WTC11 (cell line): ENCODE measurements around the gene CHST13. TPM values are rescaled to one million over a fixed set of nuclear protein-coding genes. Genes with fewer than 3 reads are reported as not detected.
A peak's percentile ranks its signal among the peaks of the same experiment; 100 is the strongest.

Source experiments
- ATAC-seq: fragments of 200-7000 bp; cut with Tn5 transposase; 2 replicates; pipeline ENCODE4 v1.10.0; 2021; ENCODE audit warnings: mild to moderate bottlenecking, moderate library complexity
- CTCF ChIA-PET: fragments of 300-600 bp; sonication (Branson Sonifier 250); formaldehyde crosslinking; loops from one replicate; lab custom pipeline; 2021; ENCODE audit warnings: antibody characterized with exemption; lab: Charles Lee
- POLR2A ChIA-PET: fragments of 350-600 bp; sonication (Branson Sonifier 250); formaldehyde crosslinking; loops from one replicate; lab custom pipeline; 2021; ENCODE audit warnings: antibody characterized with exemption; lab: Charles Lee
- DNase-seq: peaks from one replicate; pipeline ENCODE4 v3.0.0; 2021; ENCODE audit warnings: low spot score
- H3K27ac Mint-ChIP-seq: 2 replicates; pipeline ENCODE4 v1.8.0; 2021; ENCODE audit warnings: mixed read lengths
- H3K27me3 Mint-ChIP-seq: 2 replicates; pipeline ENCODE4 v1.8.0; 2021; ENCODE audit warnings: low read depth, mild to moderate bottlenecking, moderate library complexity, mixed read lengths
- H3K36me3 Mint-ChIP-seq: 2 replicates; pipeline ENCODE4 v1.8.0; 2021; ENCODE audit warnings: mixed read lengths
- H3K4me1 Mint-ChIP-seq: 2 replicates; pipeline ENCODE4 v1.8.0; 2022; ENCODE audit warnings: mixed read lengths
- H3K4me3 Mint-ChIP-seq: 2 replicates; pipeline ENCODE4 v1.8.0; 2021; ENCODE audit warnings: mild to moderate bottlenecking, moderate library complexity, mixed read lengths
- H3K9me3 Mint-ChIP-seq: 2 replicates; pipeline ENCODE4 v1.8.0; 2021; ENCODE audit warnings: mixed read lengths
- ATF1 ChIP-seq: sonication (generic); formaldehyde crosslinking; IDR thresholded peaks from 2 replicates; pipeline ENCODE4 v1.8.1; 2023; ENCODE audit warnings: mild to moderate bottlenecking, moderate library complexity, missing genetic modification reagents
- ELF4 ChIP-seq: sonication (generic); formaldehyde crosslinking; IDR thresholded peaks from 2 replicates; pipeline ENCODE4 v1.8.1; 2022; ENCODE audit warnings: low read depth, mild to moderate bottlenecking, moderate library complexity, missing genetic modification reagents
- FOXK1 ChIP-seq: sonication (generic); formaldehyde crosslinking; IDR thresholded peaks from 2 replicates; pipeline ENCODE4 v1.8.0; 2022; ENCODE audit warnings: mild to moderate bottlenecking, moderate library complexity, missing genetic modification reagents
- FOXP1 ChIP-seq: sonication (generic); formaldehyde crosslinking; IDR thresholded peaks from 2 replicates; pipeline ENCODE4 v1.8.0; 2022; ENCODE audit warnings: missing genetic modification reagents, mild to moderate bottlenecking, moderate library complexity, borderline replicate concordance
- HMGA2 ChIP-seq: fragments of 250-450 bp; sonication (Bioruptor Pico); IDR thresholded peaks from 2 replicates; pipeline ENCODE4 v1.4.0; 2021; ENCODE audit warnings: mild to moderate bottlenecking, moderate library complexity
- JUN ChIP-seq: sonication (generic); formaldehyde crosslinking; IDR thresholded peaks from 2 replicates; pipeline ENCODE4 v1.8.0; 2023; ENCODE audit warnings: mild to moderate bottlenecking, missing genetic modification reagents
- KAT7 ChIP-seq: sonication (generic); formaldehyde crosslinking; IDR thresholded peaks from 2 replicates; pipeline ENCODE4 v1.8.1; 2023; ENCODE audit warnings: missing genetic modification reagents, mild to moderate bottlenecking, borderline replicate concordance
- MYBL2 ChIP-seq: sonication (generic); formaldehyde crosslinking; IDR thresholded peaks from 2 replicates; pipeline ENCODE4 v1.8.1; 2023; ENCODE audit warnings: mild to moderate bottlenecking, moderate library complexity, missing genetic modification reagents
- NFE2L1 ChIP-seq: sonication (generic); formaldehyde crosslinking; IDR thresholded peaks from 2 replicates; pipeline ENCODE4 v1.8.1; 2023; ENCODE audit warnings: missing genetic modification reagents
- NFYB ChIP-seq: sonication (generic); formaldehyde crosslinking; conservative IDR thresholded peaks from 2 replicates; pipeline ENCODE4 v1.8.0; 2022; ENCODE audit warnings: low read depth, missing genetic modification reagents
- PRRX2 ChIP-seq: fragments of 250-450 bp; sonication (Bioruptor Pico); IDR thresholded peaks from 2 replicates; pipeline ENCODE4 v1.8.0; 2021; ENCODE audit warnings: mild to moderate bottlenecking
- SOX15 ChIP-seq: fragments of 250-450 bp; sonication (Bioruptor Pico); IDR thresholded peaks from 2 replicates; pipeline ENCODE4 v1.9.0; 2021; ENCODE audit warnings: mild to moderate bottlenecking
- TCF7 ChIP-seq: sonication (generic); formaldehyde crosslinking; IDR thresholded peaks from 2 replicates; pipeline ENCODE4 v1.8.0; 2022; ENCODE audit warnings: mild to moderate bottlenecking, low read depth, missing genetic modification reagents, moderate library complexity
- ZNF138 ChIP-seq: sonication (generic); formaldehyde crosslinking; conservative IDR thresholded peaks from 2 replicates; pipeline ENCODE4 v1.8.1; 2022; ENCODE audit warnings: mild to moderate bottlenecking, moderate library complexity, missing genetic modification reagents
- ZNF263 ChIP-seq: sonication (generic); formaldehyde crosslinking; IDR thresholded peaks from 2 replicates; pipeline ENCODE4 v1.8.1; 2022; ENCODE audit warnings: low read depth, mild to moderate bottlenecking, moderate library complexity, missing genetic modification reagents
- ZNF396 ChIP-seq: fragments of 250-450 bp; sonication (Bioruptor Pico); IDR thresholded peaks from 2 replicates; pipeline ENCODE4 v1.8.0; 2021; ENCODE audit warnings: mild to moderate bottlenecking, moderate library complexity, borderline replicate concordance
- total RNA-seq: library from RNA; stranded (reverse); gene quantifications from 3 replicates; pipeline ENCODE4 v1.2.3, GENCODE V29; 2021
- TF ChIP-seq, protein P1 (sequence below): fragments of 250-450 bp; sonication (Bioruptor Pico); conservative IDR thresholded peaks from 2 replicates; pipeline ENCODE4 v1.9.0; 2021; ENCODE audit warnings: mild to moderate bottlenecking
- TF ChIP-seq, protein P2 (sequence below): sonication (generic); formaldehyde crosslinking; IDR thresholded peaks from 2 replicates; pipeline ENCODE4 v1.8.1; 2022; ENCODE audit warnings: low read depth, missing genetic modification reagents, borderline replicate concordance
- TF ChIP-seq, protein P3 (sequence below): sonication (generic); formaldehyde crosslinking; IDR thresholded peaks from 2 replicates; pipeline ENCODE4 v1.8.0; 2022; ENCODE audit warnings: mild to moderate bottlenecking, missing genetic modification reagents

The CHST13 gene
- total RNA-seq, 1 experiment from 2014 or later, result 4.1 TPM

DNA sequence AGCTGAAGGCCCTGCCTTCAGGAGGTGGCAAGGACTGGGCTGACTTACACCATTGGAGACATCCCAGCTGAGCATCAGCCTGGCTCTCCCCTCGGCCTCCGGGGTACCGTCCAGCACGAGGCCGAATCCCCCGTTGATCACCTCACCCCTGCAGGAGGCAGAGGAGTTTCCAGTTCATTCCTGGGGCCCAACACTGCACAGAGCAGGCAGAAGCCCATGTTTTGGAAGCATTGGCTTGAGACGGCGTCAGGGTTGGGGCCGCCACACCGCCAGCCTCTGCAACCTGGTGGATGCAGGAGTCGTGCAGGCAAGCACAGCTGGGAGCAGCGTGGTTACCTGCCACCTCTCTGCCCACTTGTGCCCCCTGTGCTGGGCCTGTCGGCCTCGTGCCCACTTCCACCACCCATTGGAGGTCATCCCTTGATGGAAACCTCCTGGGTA, 40.6 kb upstream of the CHST13 start:
- Mint-ChIP-seq H3K27me3 (no peaks in the 10 kb centered on the region; the same call in 1 of the 2 replicates), H3K4me3 (no peak overlapping the region), H3K36me3 (no peaks in the 10 kb centered on the region)
- POLR2A ChIA-PET, result no interaction called here
- CTCF ChIA-PET, result no interaction called here
- TF ChIP-seq PRRX2 (CRISPR knock-in tag), result no peak
- TF ChIP-seq, all 79 proteins: peak for 0
- Mint-ChIP-seq H3K4me1 (peaks cover 34% of the 10 kb centered on the region), H3K27ac (no peak overlapping the region), H3K9me3 (no peaks in the 10 kb centered on the region)
- DNase-seq, result no peak
- no peak for ATAC-seq

DNA sequence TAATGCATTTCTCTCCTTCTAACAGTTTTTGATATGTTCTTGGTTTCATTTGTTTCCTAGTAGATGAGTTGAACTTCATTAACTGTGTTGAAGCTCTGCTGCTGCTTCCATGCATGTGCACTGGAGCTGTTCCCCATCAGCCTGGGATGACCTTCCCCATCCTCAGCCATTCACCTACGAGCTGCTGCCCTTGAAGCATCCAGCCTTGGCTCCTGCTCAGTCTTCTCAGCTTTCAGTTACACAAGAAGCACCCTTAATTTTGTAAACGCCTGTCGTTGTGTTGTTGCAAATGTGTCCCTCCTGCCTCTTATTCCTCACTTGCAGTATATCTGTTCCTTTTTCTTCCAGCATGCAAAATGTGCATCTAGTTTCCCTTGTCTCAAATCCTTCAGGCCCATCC, 39.8 kb upstream of the CHST13 start:
- Mint-ChIP-seq H3K27me3 (no peaks in the 10 kb centered on the region; the same call in 1 of the 2 replicates), H3K9me3 (no peaks in the 10 kb centered on the region), H3K4me3 (no peak overlapping the region), H3K27ac (peak overlapping the region; percentile 66; the same call in 1 of the 2 replicates), H3K4me1 (peaks cover 34% of the 10 kb centered on the region), H3K36me3 (no peaks in the 10 kb centered on the region)
- ChIA-PET CTCF (interaction anchor here (1.3 to 1.9 kb wide), 3 partner anchors 8 to 40 kb away, joined by 4 to 7 read pairs (median 6); partner anchors contain the start of gene CHST13), POLR2A (interaction anchor here (0.5 kb wide), 1 partner anchor 483 kb away, joined by 3 read pairs; no protein-coding TSS in a partner anchor)
- DNase-seq (no peak), ATAC-seq (no peak)
- TF ChIP-seq FOXP1 (CRISPR knock-in tag), result no peak
- TF ChIP-seq HMGA2 (CRISPR knock-in tag), result no peak
- TF ChIP-seq, protein P1, sequence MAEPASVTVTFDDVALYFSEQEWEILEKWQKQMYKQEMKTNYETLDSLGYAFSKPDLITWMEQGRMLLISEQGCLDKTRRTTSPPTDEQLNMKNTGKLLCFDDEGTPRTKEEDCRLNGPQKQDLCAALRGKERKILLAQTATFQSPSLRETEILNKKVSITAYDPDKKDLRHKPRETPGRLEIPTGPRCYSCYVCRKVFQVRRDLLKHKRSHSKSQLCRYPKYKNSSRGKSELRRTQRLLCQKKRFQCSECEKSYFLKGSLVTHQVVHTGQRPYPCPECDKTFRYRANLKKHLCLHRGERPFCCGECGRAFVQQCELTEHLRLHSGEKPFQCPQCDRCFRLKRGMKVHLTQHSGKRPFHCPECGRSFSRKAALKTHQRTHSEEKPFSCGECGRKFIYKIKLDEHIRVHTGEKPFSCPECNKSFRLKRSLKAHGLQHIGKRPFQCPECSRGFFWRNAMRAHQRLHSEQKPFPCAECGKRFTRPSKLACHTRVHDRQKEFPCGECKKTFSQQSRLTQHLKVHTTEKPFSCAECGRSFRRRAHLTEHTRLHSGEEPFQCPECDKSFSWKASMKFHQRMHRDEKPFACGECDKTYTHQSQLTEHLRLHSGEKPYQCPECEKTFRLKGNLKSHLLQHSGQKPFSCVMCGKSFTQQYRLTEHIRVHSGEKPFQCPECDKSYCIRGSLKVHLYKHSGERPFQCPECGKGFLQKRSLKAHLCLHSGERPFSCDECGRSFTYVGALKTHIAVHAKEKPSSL (CRISPR knock-in tag), result no peak
- TF ChIP-seq NFYB (CRISPR knock-in tag), result no peak
- no peak for TF ChIP-seq MYBL2 (CRISPR knock-in tag)
- no peak for TF ChIP-seq ATF1 (CRISPR knock-in tag)
- no peak for TF ChIP-seq JUN (CRISPR knock-in tag)
- TF ChIP-seq, protein P2, sequence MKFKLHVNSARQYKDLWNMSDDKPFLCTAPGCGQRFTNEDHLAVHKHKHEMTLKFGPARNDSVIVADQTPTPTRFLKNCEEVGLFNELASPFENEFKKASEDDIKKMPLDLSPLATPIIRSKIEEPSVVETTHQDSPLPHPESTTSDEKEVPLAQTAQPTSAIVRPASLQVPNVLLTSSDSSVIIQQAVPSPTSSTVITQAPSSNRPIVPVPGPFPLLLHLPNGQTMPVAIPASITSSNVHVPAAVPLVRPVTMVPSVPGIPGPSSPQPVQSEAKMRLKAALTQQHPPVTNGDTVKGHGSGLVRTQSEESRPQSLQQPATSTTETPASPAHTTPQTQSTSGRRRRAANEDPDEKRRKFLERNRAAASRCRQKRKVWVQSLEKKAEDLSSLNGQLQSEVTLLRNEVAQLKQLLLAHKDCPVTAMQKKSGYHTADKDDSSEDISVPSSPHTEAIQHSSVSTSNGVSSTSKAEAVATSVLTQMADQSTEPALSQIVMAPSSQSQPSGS (CRISPR knock-in tag), result no peak
- TF ChIP-seq SOX15 (CRISPR knock-in tag), result no peak
- no peak for TF ChIP-seq ZNF396 (CRISPR knock-in tag)
- TF ChIP-seq ELF4 (CRISPR knock-in tag), result no peak

DNA sequence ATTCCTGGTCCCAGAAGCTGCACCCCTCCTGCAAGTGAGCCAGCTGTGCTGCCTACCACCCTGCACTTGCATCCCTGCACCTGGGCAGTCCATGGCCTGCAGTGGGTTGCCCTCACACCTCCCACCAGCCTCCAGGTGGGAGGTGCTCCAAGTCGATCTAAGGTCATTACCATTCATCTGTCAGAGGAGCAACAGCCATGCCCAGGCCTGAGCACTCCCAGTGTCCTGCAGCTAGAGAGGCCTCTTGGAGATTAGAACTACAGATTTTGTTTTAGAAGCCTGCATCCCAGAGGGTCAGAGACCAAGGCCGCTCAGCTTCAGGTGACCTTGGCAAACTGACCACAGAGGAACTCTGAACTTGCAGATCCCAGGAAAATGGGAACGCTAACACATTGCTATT, 39.3 kb upstream of the CHST13 start:
- peak; percentile 29 for ATAC-seq
- DNase-seq, result no peak
- TF ChIP-seq ZNF138, result 0 out of 2 replicates have a peak, but pooled peaks have one; percentile 42
- no peak for TF ChIP-seq TCF7 (CRISPR knock-in tag)
- H3K4me1 Mint-ChIP-seq, result peaks cover 34% of the 10 kb centered on the region
- ChIA-PET CTCF (interaction anchor here (0.5 to 1.9 kb wide), 5 partner anchors 8 to 1090 kb away, joined by 3 to 7 read pairs (median 4); partner anchors contain the start of gene CHST13), POLR2A (interaction anchor here (0.9 to 1.3 kb wide), 2 partner anchors 8 to 136 kb away, joined by 3 to 5 read pairs; no protein-coding TSS in a partner anchor)
- H3K36me3 Mint-ChIP-seq, result no peaks in the 10 kb centered on the region
- no peaks in the 10 kb centered on the region for H3K9me3 Mint-ChIP-seq
- no peaks in the 10 kb centered on the region; the same call in 1 of the 2 replicates for H3K27me3 Mint-ChIP-seq
- H3K4me3 Mint-ChIP-seq, result no peak overlapping the region
- peak overlapping the region; percentile 66; the same call in 1 of the 2 replicates for H3K27ac Mint-ChIP-seq

DNA sequence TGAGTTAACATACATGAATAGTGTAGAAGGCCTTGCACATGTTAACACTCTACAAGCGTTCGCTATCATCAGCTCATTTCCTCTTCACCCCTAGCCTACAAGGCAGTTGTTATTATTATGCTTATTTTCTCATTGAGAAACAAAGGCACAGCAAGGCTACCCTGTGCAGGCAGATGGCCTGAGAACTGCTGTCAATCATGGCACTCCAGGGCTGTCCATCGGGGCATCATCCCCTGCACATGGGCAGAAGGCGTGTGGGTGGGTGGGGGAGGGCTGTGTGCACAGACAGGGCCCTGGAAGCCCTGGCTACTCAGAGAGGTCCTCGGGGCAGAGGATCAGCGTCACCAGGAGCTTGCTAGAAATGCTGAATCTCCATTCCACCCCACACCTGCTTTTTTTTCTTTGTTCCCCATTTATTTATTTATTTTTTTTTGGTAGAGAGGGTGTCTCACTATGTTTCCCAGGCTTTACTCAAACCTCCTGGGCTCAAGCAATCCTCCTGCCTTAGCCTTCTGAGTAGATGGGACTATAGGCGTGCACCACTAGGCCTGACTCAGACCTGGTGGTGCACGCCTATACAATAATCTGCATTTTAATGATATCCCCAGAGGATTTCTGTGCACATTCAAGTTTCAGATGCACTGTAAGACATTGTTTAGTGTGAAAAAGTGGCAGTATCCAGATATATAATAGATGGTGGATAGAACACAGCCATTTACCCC, 38.6 kb upstream of the CHST13 start:
- Mint-ChIP-seq H3K27me3 (no peaks in the 10 kb centered on the region; the same call in 1 of the 2 replicates), H3K36me3 (no peaks in the 10 kb centered on the region), H3K27ac (no peak overlapping the region), H3K9me3 (no peaks in the 10 kb centered on the region), H3K4me3 (no peak overlapping the region), H3K4me1 (peaks cover 36% of the 10 kb centered on the region)
- ChIA-PET CTCF (interaction anchor here (0.5 to 1.9 kb wide), 5 partner anchors 9 to 1090 kb away, joined by 3 to 7 read pairs (median 4); partner anchors contain the start of gene CHST13), POLR2A (interaction anchor here (0.9 to 1.4 kb wide), 3 partner anchors 9 to 136 kb away, joined by 3 to 5 read pairs (median 3); no protein-coding TSS in a partner anchor)
- peak; percentile 52 for ATAC-seq
- DNase-seq, result no peak
- TF ChIP-seq ZNF263 (CRISPR knock-in tag) (no peak), FOXK1 (CRISPR knock-in tag) (0 out of 2 replicates have a peak, but pooled peaks have one; percentile 24), KAT7 (no peak), NFE2L1 (CRISPR knock-in tag) (no peak)
- TF ChIP-seq, protein P3, sequence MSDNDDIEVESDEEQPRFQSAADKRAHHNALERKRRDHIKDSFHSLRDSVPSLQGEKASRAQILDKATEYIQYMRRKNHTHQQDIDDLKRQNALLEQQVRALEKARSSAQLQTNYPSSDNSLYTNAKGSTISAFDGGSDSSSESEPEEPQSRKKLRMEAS (CRISPR knock-in tag), result 0 out of 2 replicates have a peak, but pooled peaks have one; percentile 22
- TF ChIP-seq, protein P2 (CRISPR knock-in tag), result no peak
